ENCODE measurements around the gene ZNF274. TPM values are rescaled to one million over a fixed set of nuclear protein-coding genes. Genes with fewer than 3 reads are reported as not detected.
A peak's percentile ranks its signal among the peaks of the same experiment; 100 is the strongest.
"Not testable (repeated sequence)": the region's sequence is repeated elsewhere in the genome, so short reads cannot be mapped to it uniquely, and the experiment has no call there.

The ZNF274 gene
- total RNA-seq (2021) (34.3 and 36.4 TPM in 2 replicates), Bru-seq, nascent RNA (percentile 91 among the genes with signal in this experiment), BruChase-seq, experiment 1, labeled RNA remaining after a 2-hour chase (percentile 83 among the genes with signal in this experiment), BruChase-seq, experiment 2, labeled RNA remaining after a 6-hour chase (percentile 73 among the genes with signal in this experiment)
- long read RNA-seq, transcript ZNF274-212 (8 exons, 2,538 nt), result major isoform, 27 of 46 reads
- long read RNA-seq, partial matches to known transcripts, result 6 of 46 reads
- long read RNA-seq, other reads (novel, unspliced or antisense), result 9 of 46 reads

DNA sequence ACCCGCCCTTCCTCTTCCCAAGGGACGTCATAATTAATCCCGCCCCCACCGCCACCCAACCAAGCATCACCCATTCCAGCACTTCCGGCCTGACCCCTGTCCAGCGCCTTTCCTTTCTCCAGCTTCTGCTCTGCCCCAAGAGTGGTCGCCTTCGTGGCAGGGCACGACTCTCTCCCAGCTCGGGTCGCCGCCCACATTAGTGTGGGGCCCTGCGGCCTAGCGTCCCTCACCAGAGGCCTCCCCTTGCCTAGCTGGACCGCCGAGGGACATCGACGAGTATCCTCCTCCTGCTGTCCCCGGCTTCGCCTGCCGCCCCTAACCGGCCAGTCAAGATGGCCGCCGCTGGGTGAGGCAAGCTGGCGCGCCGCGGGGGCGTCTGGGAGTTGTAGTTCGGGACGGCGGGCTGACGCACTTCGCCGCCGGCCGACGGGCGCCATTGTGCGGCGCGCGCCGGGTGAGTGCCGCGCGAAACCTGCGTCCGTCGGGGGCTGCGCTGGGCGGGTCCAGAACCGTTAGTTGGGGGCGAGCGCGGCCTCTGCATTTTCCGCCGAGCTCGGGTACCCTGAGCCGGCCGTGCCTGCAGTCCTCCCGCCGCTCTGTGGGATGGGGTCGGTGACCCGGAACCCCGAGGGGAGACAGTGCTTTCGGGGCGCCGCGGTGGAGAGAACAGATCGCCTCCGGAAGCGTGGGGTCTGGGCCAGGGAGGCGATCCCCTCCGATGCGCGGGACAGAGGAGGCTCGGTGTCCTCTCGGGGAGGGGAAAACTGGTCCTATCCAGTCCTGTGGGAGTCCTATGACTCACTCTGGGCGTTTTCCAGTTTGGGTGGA, at the start of gene ZNF274:
Gene ZNF274, plus strand, starts transcription at position 73 of the 828 bp plus-strand sequence. CDS start 905 bp downstream, outside the sequence.
- DNase-seq, result peak; percentile 91 to 98
- H3K27me3 ChIP-seq (ENCODE audit: insufficient read depth, low read depth), result no peaks in the 10 kb centered on the region
- ChIA-PET POLR2A (ENCODE audit: unreplicated experiment) (interaction anchor here (0.6 to 0.7 kb wide), 3 partner anchors 31 to 436 kb away, joined by 3 to 10 read pairs (median 5); no protein-coding TSS in a partner anchor), CTCF (interaction anchor here (0.6 kb wide), 1 partner anchor 46 kb away, joined by 3 read pairs; the partner anchor contains the start of gene ZNF544)
- TF ChIP-seq, protein P1, sequence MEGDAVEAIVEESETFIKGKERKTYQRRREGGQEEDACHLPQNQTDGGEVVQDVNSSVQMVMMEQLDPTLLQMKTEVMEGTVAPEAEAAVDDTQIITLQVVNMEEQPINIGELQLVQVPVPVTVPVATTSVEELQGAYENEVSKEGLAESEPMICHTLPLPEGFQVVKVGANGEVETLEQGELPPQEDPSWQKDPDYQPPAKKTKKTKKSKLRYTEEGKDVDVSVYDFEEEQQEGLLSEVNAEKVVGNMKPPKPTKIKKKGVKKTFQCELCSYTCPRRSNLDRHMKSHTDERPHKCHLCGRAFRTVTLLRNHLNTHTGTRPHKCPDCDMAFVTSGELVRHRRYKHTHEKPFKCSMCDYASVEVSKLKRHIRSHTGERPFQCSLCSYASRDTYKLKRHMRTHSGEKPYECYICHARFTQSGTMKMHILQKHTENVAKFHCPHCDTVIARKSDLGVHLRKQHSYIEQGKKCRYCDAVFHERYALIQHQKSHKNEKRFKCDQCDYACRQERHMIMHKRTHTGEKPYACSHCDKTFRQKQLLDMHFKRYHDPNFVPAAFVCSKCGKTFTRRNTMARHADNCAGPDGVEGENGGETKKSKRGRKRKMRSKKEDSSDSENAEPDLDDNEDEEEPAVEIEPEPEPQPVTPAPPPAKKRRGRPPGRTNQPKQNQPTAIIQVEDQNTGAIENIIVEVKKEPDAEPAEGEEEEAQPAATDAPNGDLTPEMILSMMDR (conservative IDR thresholded peaks at IDR 0.05), result no peak
- TF ChIP-seq EZH2 (IDR thresholded peaks at IDR 0.05; ENCODE audit: low read depth), result no peak
- peaks cover 4% of the 10 kb centered on the region; the same call in 1 of the 2 replicates for H3K4me1 ChIP-seq (replicated peaks; ENCODE audit: insufficient read depth)
- no peaks in the 10 kb centered on the region for H4K20me1 ChIP-seq (ENCODE audit: insufficient read depth)
- H3K4me3 ChIP-seq, result peak within 1 kb of the TSS; percentile 80
- H3K4me2 ChIP-seq, result peak within 1 kb of the TSS; percentile 84
- peaks cover 19% of the 10 kb centered on the region for H3K79me2 ChIP-seq (ENCODE audit: low read depth)
- H2AFZ ChIP-seq, result peak within 1 kb of the TSS; percentile 98
- no peaks in the 10 kb centered on the region for H3K9me2 ChIP-seq (ENCODE audit: insufficient read depth)
- peaks cover 81% of the 10 kb centered on the region for H3K9me3 ChIP-seq (ENCODE audit: insufficient read depth, low read depth)
- H3K27ac ChIP-seq, result peak within 1 kb of the TSS; percentile 95
- H3F3A ChIP-seq (ENCODE audit: insufficient read depth, low read depth), result peaks cover 35% of the 10 kb centered on the region
- intact Hi-C loops (cut with micrococcal nuclease; ENCODE audit: unreplicated experiment), result loop anchor here (1.0 to 2.0 kb wide), 9 partner anchors 28 to 748 kb away; partner anchors contain the start of genes TRIM28, ZBTB45, ZNF256 and ZNF329
- TSS peak; percentile 60 for BruUV-seq (replicated peaks)
- H3K36me3 ChIP-seq (ENCODE audit: low read depth), result peaks cover 63% of the 10 kb centered on the region

DNA sequence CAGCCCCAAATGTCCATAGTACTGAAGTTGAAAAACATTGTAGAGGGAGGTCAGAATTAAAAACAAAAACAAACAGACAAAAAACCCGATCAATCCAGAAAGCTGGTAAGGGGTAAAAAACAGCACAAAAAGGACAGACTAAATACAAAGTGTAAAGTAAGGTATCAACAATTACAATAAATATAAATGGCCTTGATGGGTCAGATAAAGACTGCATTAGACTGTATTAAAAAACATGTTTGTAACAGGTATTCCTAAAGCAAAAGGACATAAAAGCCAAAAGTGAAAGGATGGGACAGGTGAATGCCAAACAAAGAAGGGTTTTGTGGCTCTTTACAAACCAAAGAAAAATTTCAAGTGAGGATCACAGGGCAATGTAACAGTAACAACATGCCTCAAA, 48.6 kb upstream of the ZNF274 start:
- Histone ChIP-seq H3K9me2 (ENCODE audit: insufficient read depth) (no peaks in the 10 kb centered on the region), H3K27ac (no peak overlapping the region), H3K4me1 (replicated peaks; ENCODE audit: insufficient read depth) (no peaks in the 10 kb centered on the region), H3K4me3 (no peak overlapping the region), H3K36me3 (ENCODE audit: low read depth) (peaks cover 56% of the 10 kb centered on the region), H4K20me1 (ENCODE audit: insufficient read depth) (no peaks in the 10 kb centered on the region), H2AFZ (no peak overlapping the region), H3K27me3 (ENCODE audit: insufficient read depth, low read depth) (no peaks in the 10 kb centered on the region), H3K4me2 (no peak overlapping the region), H3K79me2 (ENCODE audit: low read depth) (no peaks in the 10 kb centered on the region), H3K9me3 (ENCODE audit: insufficient read depth, low read depth) (peaks cover 92% of the 10 kb centered on the region), H3F3A (ENCODE audit: insufficient read depth, low read depth) (no peaks in the 10 kb centered on the region)
- ChIA-PET POLR2A (ENCODE audit: unreplicated experiment) (interaction anchor here (0.7 kb wide), 1 partner anchor 38 kb away, joined by 4 read pairs; no protein-coding TSS in a partner anchor), CTCF (no interaction called here)
- no peak for DNase-seq
- TF ChIP-seq EZH2 (IDR thresholded peaks at IDR 0.05; ENCODE audit: low read depth), result no peak
- TF ChIP-seq, protein P1 (conservative IDR thresholded peaks at IDR 0.05), result no peak
- intact Hi-C loops (cut with micrococcal nuclease; ENCODE audit: unreplicated experiment), result no loop called here
- no TSS peak for BruUV-seq (replicated peaks)

GRCh38 chr19:58145849-58146248, 37.0 kb upstream of the ZNF274 start:
- Histone ChIP-seq H3K4me1 (replicated peaks; ENCODE audit: insufficient read depth) (no peaks in the 10 kb centered on the region), H3K9me3 (ENCODE audit: insufficient read depth, low read depth) (peaks cover 60% of the 10 kb centered on the region), H3K27me3 (ENCODE audit: insufficient read depth, low read depth) (no peaks in the 10 kb centered on the region), H3K4me3 (no peak overlapping the region), H3K36me3 (ENCODE audit: low read depth) (peaks cover 31% of the 10 kb centered on the region), H3F3A (ENCODE audit: insufficient read depth, low read depth) (no peaks in the 10 kb centered on the region), H3K4me2 (no peak overlapping the region), H3K79me2 (ENCODE audit: low read depth) (peaks cover 11% of the 10 kb centered on the region; the same call in 1 of the 2 replicates), H4K20me1 (ENCODE audit: insufficient read depth) (no peaks in the 10 kb centered on the region), H2AFZ (no peak overlapping the region), H3K27ac (no peak overlapping the region), H3K9me2 (ENCODE audit: insufficient read depth) (no peaks in the 10 kb centered on the region)
- no peak for DNase-seq
- no peak for TF ChIP-seq EZH2 (IDR thresholded peaks at IDR 0.05; ENCODE audit: low read depth)
- TF ChIP-seq, protein P1 (conservative IDR thresholded peaks at IDR 0.05), result no peak
- intact Hi-C loops (cut with micrococcal nuclease; ENCODE audit: unreplicated experiment), result no loop called here
- BruUV-seq (replicated peaks), result no TSS peak
- CTCF ChIA-PET, result no interaction called here
- POLR2A ChIA-PET (ENCODE audit: unreplicated experiment), result interaction anchor here (0.7 kb wide), 1 partner anchor 157 kb away, joined by 40 read pairs; no protein-coding TSS in a partner anchor

GRCh38 chr19:58147475-58147874, 35.4 kb upstream of the ZNF274 start:
- H2AFZ ChIP-seq; H3K27ac ChIP-seq; H3K4me3 ChIP-seq; H3K4me2 ChIP-seq; H3K9me2 ChIP-seq (ENCODE audit: insufficient read depth); DNase-seq; POLR2A ChIA-PET (ENCODE audit: unreplicated experiment); H4K20me1 ChIP-seq (ENCODE audit: insufficient read depth); intact Hi-C loops (cut with micrococcal nuclease; ENCODE audit: unreplicated experiment); CTCF ChIA-PET; H3F3A ChIP-seq (ENCODE audit: insufficient read depth, low read depth); H3K27me3 ChIP-seq (ENCODE audit: insufficient read depth, low read depth); BruUV-seq (replicated peaks); H3K4me1 ChIP-seq (replicated peaks; ENCODE audit: insufficient read depth): not testable (repeated sequence)
- Histone ChIP-seq H3K36me3 (ENCODE audit: low read depth) (peaks cover 18% of the 10 kb centered on the region), H3K9me3 (ENCODE audit: insufficient read depth, low read depth) (peaks cover 54% of the 10 kb centered on the region), H3K79me2 (ENCODE audit: low read depth) (peaks cover 11% of the 10 kb centered on the region; the same call in 1 of the 2 replicates)
